Stimulated activated CD4-positive, alpha-beta T cell treated with anti-CD3 and anti-CD28 coated beads, Interleukin-4, amount 100 ng/mL, for 48 hours (primary cell): ENCODE measurements around the gene HOXA9.

Experiments
- DNase-seq, 2 donors: peaks; one replicate each; pipeline ENCODE4 v3.0.0-alpha.2; 2020; ENCODE audit warnings: low read depth in 2 of 2

HOXA9 gene

DNA sequence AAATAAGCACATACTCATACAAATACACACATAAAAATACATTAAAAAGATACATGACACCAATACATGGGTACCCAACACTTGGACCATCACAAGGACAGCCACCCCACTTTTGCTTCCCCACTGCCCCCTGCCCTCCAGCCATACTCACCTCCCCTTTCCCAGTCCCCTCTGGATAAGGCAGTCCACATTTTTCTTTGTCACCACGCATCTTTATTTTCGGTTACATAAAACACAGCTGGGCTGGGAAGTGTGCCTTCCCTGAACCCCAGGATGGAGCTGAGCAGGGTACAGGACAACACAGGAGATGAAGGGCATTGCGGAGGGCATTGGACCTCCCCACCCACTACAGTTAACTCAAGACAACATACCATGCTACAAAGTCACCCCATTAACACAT, 11.8 kb downstream of the HOXA9 start:
- DNase-seq: no peak

DNA sequence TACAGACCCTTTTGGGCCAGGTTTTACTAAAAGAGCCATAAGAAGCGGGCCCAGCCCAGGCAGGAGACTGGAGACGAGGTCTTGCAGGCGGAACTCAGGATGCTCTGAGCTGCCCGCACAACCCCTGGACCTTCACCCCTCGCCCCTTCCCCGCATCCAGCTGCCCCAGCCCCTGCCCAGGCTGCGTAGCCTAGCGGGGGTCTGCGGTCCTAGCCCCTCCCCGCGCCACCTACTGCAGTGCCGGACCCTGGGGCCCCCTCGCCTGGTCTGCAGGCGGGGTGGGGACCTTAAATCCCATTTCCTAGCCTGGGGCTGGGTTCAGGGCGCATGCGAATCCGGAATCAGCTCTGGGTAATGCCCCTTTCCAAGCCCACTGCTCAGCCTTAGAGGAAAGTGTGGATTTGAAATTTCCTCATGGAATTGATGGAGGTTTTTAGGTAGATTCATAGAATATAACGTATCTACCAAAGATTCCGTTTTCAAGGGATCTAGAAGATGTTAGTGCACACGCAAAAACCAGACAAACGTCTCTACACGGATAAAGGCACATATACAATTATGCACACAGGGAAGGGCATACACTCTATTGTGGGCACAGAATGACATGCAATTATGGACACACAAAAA, 12.4 kb downstream of the HOXA9 start:
- no peak for DNase-seq

DNA sequence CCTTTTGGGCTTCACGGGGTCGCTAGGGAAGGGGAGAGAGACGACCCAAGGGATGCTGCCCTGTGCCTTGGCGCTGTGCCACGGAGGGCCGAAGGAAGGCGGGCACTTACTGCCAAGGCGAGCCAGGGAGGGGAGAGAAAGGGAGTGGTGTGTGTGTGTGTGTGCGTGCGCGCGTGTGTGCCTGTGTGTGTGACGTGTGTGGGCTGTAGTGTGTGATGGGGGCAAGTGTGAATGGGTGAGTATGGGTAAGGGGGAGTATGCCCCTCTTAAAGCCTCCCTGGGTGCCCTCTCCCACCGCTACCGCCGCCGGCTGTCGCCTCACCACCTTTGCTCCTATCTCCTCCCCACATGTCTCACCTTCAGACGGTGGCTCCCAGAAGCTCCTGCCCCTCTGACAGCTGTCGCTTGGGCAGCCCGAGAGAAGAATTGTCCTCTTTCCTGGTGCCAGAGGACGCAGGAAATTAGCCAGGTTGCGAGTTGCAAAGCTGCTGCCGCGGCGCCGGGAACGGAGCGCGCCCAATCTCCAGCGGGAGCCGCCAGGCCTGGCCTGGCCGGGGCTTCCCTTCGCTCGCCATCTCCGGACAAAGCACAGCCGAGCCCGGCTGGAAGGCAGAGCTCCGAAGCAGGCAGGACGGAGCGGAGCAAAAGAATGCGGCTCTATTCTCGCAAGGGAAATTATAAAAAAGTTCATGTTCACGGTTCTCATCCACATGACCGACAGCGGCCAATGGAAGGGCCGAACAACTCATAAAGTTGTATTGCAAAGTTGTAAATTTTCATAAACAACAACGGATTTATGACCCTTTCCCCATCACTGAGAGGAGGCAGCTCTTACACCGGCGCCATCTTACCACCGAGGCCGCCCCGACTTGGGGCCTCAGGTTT, 13.2 kb downstream of the HOXA9 start, which contains the start of gene HOXA3:
Gene HOXA3 (minus strand): TSS at position 653 of the 885 bp plus-strand sequence. CDS start 41,943 bp downstream, outside the sequence.
- DNase-seq: no peak

GRCh38 chr7:27151341-27151930, 13.9 kb downstream of the HOXA9 start:
- no peak for DNase-seq

- peak; percentile 49 to 59 for DNase-seq
Observed at GRCh38 chr7:27150568-27151340, 14.6 kb downstream of the HOXA9 start.

- no peak for DNase-seq
Observed at GRCh38 chr7:27149842-27150567, 15.3 kb downstream of the HOXA9 start.

- no peak for DNase-seq
Observed at GRCh38 chr7:27148756-27149641, 16.3 kb downstream of the HOXA9 start.

DNA sequence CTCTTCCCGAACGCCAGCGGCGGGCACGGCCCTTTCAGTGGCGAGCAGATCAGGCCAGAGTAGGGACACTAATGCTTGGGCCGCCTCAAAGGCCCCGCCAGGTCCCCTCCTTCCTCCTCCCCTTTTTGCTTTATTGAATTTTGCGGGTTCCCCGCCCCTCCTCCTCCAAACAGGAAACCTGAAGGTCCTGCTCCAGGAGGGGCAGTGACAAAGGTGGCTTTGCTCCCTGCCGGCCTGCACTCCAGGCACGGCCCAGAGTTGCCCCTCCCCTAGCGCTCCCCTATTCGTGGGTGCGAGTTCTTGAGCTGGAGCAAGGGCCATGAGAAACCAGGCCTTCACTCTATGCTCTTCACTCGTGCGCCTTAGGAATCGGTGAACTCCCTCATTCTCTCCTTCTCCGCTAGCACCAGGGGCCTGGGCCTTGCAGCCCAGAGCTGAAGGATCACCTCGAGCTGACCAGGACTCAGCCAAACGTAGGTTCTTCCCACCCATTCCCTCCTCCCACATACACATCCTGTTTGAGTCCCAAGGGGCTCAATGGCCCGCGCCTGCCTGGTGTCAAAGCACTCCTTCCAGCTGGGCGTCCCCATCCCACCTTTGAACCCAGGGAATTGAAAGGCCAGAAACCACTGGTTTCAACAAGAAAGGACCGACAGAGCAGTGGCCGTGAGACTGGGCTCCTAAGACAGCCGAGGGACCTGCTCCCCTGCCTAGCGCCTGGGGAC, 17.1 kb downstream of the HOXA9 start:
- no peak for DNase-seq

DNA sequence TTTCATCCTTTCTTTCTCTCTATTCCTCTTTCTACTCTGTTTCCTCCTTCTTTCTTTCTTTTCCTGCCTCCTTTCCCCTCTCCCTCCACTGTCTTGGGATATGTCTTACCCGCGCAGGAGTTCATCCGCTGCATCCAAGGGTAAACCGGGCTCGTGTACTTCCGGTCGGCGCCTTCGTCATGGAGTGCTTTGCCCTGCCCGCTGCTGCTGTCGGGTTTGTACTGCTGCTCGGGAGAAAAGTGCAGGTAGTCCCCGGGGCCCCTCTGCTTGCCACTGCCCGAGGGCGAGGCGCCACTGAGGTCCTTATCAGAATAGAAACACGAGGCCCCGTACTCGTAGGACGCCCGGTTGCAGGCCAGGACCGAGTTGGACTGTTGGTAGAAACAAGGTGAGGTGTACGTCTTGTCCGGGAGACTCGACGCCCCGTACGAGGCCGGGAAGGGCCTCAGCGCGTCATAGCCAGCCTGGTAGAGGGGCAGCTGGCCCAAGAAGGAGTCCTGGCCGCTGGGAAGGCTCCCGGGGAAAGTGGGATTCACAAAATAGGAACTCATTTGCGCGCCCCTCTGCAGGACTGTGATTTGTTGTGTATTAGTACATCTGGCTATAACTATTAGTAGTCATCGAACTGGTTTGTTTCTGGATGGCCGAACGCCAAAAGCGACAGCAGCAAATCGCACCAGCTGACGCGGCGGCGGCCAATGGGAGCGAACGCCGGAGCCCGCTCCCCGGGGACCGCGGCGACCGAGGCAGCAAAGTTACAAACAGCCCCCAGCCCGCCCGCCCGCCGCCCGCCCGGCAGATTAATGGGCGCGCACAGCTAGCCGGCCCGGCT, 17.9 kb downstream of the HOXA9 start, which contains the start of gene HOXA6:
Gene HOXA6 (minus strand): TSS at position 576 of the 832 bp plus-strand sequence. CDS start 25 bp downstream, at position 551.
- DNase-seq: no peak

DNA sequence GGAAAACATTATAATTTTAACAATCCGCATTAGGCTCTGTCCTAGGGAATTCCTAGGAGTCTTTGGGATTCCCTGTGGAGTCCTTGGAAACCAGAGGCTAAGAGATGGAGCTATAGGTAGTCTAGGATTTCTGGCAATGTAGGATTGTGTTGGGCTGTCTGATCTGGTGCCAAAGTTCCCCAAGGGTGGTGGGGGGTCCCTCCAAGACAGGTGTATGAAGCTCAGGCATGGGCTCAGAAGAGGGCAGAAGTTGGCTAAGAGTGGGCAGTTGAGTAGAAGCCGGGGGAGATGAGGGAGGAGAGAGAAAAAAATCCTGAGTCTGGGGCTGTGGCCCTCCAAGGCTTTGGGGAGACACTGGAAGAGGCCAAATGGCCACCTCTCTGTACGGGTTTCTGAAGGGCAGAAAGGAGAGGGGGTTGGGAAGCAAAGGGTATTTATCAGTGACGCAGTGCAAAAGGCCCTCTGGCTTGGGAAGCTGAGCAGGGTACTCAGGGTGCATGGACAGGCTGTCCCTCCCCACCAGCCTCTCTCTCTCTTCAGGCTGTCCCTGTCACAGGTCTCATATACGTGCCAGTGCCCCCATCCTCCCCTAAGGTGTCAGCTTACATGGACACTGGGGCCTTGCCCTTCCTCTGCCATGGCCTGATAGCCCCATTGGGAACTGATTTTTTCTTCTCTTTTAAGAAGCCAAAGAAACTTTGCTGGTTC, 18.7 kb downstream of the HOXA9 start:
- DNase-seq: no peak

DNA sequence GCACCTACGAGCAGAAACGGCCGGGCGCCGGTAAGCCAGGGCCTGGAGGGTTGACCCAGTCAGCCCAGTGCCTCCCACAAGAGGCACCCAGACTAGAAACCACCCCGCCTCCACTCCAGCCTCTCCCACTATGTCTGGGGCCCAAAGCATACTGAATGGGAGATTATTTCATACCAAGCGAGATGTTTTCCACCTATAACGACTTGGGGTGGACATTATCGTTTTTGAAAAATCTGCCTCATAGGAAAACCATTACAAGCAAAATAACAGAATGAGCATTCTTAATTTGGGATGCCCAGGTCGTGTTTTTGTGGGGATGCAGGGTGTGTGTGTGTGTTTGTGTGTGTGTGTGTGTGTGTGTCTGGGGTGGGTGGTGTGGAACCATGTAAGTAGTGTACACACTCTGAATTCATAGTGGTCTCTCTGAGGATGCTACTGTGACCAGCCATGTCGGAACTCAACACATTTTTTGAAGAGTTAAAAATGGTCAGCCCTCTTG, 19.4 kb downstream of the HOXA9 start:
- DNase-seq: no peak

DNA sequence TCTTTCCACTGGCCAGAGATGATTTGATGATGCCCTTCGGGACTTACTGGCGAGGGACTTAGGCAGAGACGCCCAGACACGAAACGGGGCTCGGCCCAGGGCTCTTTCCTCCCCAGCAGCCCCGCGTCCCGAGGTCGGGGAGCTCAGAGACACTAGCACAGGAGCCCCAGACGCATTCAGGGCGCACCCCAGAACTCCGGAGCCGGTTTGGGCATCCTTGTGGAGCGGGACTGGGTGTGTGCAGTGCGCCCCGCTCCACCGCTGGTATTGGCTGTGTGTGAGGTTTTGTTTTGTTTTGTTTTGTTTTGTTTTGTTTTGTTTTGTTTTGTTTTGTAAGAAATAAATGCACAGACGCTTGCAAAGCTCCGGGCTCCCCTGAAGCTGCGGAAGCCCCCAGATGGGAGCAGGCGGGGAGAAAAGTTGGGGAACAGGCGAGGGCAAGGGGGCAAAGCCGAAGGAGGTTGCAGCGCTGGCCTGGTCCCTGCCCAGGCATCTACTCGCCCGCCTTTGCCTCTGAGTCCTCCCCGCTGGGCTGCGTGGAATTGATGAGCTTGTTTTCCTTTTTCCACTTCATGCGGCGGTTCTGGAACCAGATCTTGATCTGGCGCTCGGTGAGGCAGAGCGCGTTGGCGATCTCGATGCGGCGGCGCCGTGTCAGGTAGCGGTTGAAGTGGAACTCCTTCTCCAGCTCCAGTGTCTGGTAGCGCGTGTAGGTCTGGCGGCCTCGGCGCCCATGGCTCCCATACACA, 20.0 kb downstream of the HOXA9 start:
- no peak for DNase-seq

GRCh38 chr7:27144781-27145164, 20.6 kb downstream of the HOXA9 start:
- DNase-seq: no peak

DNA sequence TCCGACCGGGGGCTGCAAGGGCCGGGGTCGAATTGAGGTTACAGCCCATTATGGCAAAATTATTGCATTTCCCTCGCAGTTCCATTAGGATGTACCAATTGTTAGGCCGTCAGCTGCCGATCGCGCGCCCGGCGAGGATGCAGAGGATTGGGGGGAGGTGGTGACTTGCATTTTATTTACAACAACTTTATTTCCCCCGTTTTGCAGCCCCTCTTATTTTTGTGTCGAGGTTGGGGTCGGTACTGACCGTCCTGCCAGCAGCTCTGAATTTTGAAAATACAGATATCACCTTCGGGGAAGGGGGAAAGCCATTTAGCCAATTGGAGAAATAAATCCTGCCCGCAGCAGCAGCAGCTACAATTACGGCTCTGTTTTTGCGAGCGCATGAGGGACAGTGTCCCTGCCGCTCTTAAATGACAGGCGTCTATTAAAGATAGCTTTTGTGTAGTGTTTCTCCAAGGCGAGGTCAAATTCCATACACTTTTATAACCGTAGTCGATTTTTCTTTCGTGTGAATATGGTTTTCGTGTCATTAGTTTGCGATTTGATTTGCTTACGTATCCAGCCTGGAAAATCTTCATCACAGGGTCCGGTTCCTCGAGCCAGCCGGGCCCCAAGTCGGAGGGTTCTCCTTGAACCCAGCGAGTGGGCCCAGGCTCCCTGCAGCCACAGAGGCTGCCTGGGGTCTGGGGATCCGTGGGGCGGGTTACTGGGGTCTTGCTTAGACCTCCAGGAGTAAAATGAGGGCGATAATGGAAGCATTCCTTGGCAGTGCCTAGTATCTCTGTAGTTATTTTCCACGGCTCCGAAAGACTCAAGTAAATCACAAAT, 21.2 kb downstream of the HOXA9 start:
- no peak for DNase-seq

GRCh38 chr7:27143023-27143949, 22.1 kb downstream of the HOXA9 start, which contains the start of gene HOXA5:
Gene HOXA5 (minus strand): TSS chr7:27143681. CDS start chr7:27143607, 74 bp downstream.
- DNase-seq: no peak
